Lung (tissue), 4 donors: Measurements from ENCODE around the gene RASA3. TPM values are rescaled to one million over a fixed set of nuclear protein-coding genes. Genes with fewer than 3 reads are reported as not detected.

Experiments
- polyA plus RNA-seq, 2 donors: library from polyadenylated mRNA; stranded (reverse); fragments of 200-250 nt; gene quantifications; one replicate each; pipeline ENCODE4 v1.2.1, GENCODE V29; 2013
- total RNA-seq, 2 donors: library from RNA; depleted of rRNA in 1 of 2; stranded (reverse); fragments of >200 nt in 1 of 2; gene quantifications; one replicate each; pipeline ENCODE4 v1.2.1, GENCODE V29; 2014 to 2021
- donor health status: Bipolar disorder and iron deficiency.
- donor health status: healthy.
- donor health status: DM: yes; HTN: yes; CAD: no.

Gene RASA3
- total and polyA plus RNA-seq, 4 donors, result 7.4 to 22.8 (median 16.2) TPM

Other genes starting within 250 kb of the RASA3 start
- 10 to 100 TPM in 1 of 2 donors, 1 to 10 TPM in 1; 1.1 to 11.3 TPM for gene C13orf46, start 158.5 kb downstream of the RASA3 start, total RNA-seq
- gene C13orf46, start 158.5 kb downstream of the RASA3 start, polyA plus RNA-seq, result 10 to 100 TPM in 1 of 2 donors, 1 to 10 TPM in 1; 2.7 to 10.1 TPM
- gene CFAP97D2, start 46.6 kb upstream of the RASA3 start, total RNA-seq, result 1 to 10 TPM; 1.3 to 3.7 TPM
- gene CFAP97D2, start 46.6 kb upstream of the RASA3 start, polyA plus RNA-seq, result 1 to 10 TPM; 1.4 to 1.6 TPM
- gene CDC16, start 102.3 kb upstream of the RASA3 start, total RNA-seq, result 100 to 1,000 TPM in 1 of 2 donors, 10 to 100 TPM in 1; 51.7 to 123 TPM
- gene CDC16, start 102.3 kb upstream of the RASA3 start, polyA plus RNA-seq, result 10 to 100 TPM; 34.3 to 66.3 TPM
- 10 to 100 TPM; 41.6 to 43.0 TPM for gene UPF3A, start 149.0 kb upstream of the RASA3 start, total RNA-seq
- 10 to 100 TPM; 31.3 to 57.1 TPM for gene UPF3A, start 149.0 kb upstream of the RASA3 start, polyA plus RNA-seq
- 10 to 100 TPM; 11.0 to 17.7 TPM for gene CHAMP1, start 181.9 kb upstream of the RASA3 start, total RNA-seq
- 1 to 10 TPM; 7.0 to 8.4 TPM for gene CHAMP1, start 181.9 kb upstream of the RASA3 start, polyA plus RNA-seq